ENCODE results near the gene MICAL2. TPM values are rescaled to one million over a fixed set of nuclear protein-coding genes. Genes with fewer than 3 reads are reported as not detected.

Gene MICAL2
- total and polyA plus RNA-seq, 2 of the 8 experiments (the other 6 are each of a cell fraction or from before 2014, with no cell fraction given): 1.3 to 4.1 TPM

- no peaks in the 10 kb centered on the region; a peak in 1 of 4 replicates for H3K79me2 ChIP-seq (ENCODE audit: control insufficient read depth in 1 of 2, insufficient read depth in 2 of 2, low read length in 2 of 2)
- CTCF ChIA-PET (ENCODE audit: partially characterized antibody): interaction anchor here (1.4 to 1.9 kb wide), 2 partner anchors 11 to 123 kb away, joined by 4 to 5 read pairs; no protein-coding TSS in a partner anchor
- H2BK12ac ChIP-seq (ENCODE audit: low read depth, low read length): no peak overlapping the region
- no peak overlapping the region for H3K9ac ChIP-seq (replicated peaks in 1 of 4; ENCODE audit: extremely low read depth in 1 of 4, low read depth in 3 of 4, low read length in 3 of 4)
- H3K23me2 ChIP-seq (ENCODE audit: low read depth, low read length): peaks cover 4% of the 10 kb centered on the region; the same call in 1 of the 2 replicates
- no peak overlapping the region for H2AFZ ChIP-seq (ENCODE audit: low read length)
- H4K91ac ChIP-seq (replicated peaks; ENCODE audit: insufficient read length, low read length): no peak overlapping the region
- H3K4me2 ChIP-seq (ENCODE audit: insufficient read depth in 1 of 2, low read depth in 2 of 2, low read length in 2 of 2): no peak overlapping the region
- H3K79me1 ChIP-seq (ENCODE audit: low read depth, low read length): no peaks in the 10 kb centered on the region; the same call in 1 of the 2 replicates
- H2AK5ac ChIP-seq (ENCODE audit: low read depth, low read length): no peak overlapping the region
- WGBS, 2 experiments (ENCODE audit: extremely low coverage in 1 of 2, insufficient coverage in 1 of 2, insufficient read length in 1 of 2, insufficient replicate concordance in 2 of 2, low coverage in 1 of 2, low lambda C conversion rate in 2 of 2, missing lambda C conversion rate in 1 of 2): 75% methylated on average over 8 of the region's 8 CpGs; no CpG with 5 or more reads in 1 of the 2 experiments
- DNase-seq (ENCODE audit: low read depth in 1 of 2, low spot score in 2 of 2): no peak
- H3K9me3 ChIP-seq (ENCODE audit: insufficient read depth in 2 of 2, low read depth in 1 of 2, low read length in 1 of 2): no peaks in the 10 kb centered on the region
- no peak overlapping the region for H4K8ac ChIP-seq (ENCODE audit: extremely low read depth, insufficient read depth, low read length)
- H3K14ac ChIP-seq (ENCODE audit: insufficient read length): no peak overlapping the region
- H3K56ac ChIP-seq (replicated peaks; ENCODE audit: insufficient read length, low read depth, low read length): no peak overlapping the region
- no peaks in the 10 kb centered on the region for H3K36me3 ChIP-seq (ENCODE audit: control insufficient read depth in 2 of 4, insufficient read depth in 4 of 4, low read length in 3 of 4)
- no peak overlapping the region for H3K18ac ChIP-seq (ENCODE audit: extremely low read depth, low read length)
- H4K20me1 ChIP-seq (replicated peaks in 1 of 2; ENCODE audit: control insufficient read depth in 1 of 2, insufficient read depth in 2 of 2, low read length in 2 of 2): peaks cover 0 to 4% of the 10 kb centered on the region in 2 experiments
- H3K4ac ChIP-seq (replicated peaks; ENCODE audit: insufficient read length, low read depth, low read length): no peak overlapping the region
- no peak overlapping the region for H2BK20ac ChIP-seq (ENCODE audit: low read length)
- H3K23ac ChIP-seq (ENCODE audit: insufficient read length): no peak overlapping the region
- no peaks in the 10 kb centered on the region; a peak in 1 of 7 replicates for H3K4me1 ChIP-seq (replicated peaks in 1 of 4; ENCODE audit: control insufficient read depth in 3 of 4, insufficient read depth in 4 of 4, low read length in 3 of 4)
- no peak overlapping the region for H2BK15ac ChIP-seq (ENCODE audit: low read length)
- no peak overlapping the region for H2BK5ac ChIP-seq (ENCODE audit: low read depth, low read length)
- H3K27ac ChIP-seq (ENCODE audit: low read depth, low read length): no peak overlapping the region
- no peak overlapping the region for H3K4me3 ChIP-seq (ENCODE audit: extremely low read depth in 1 of 4, insufficient read depth in 2 of 4, low read depth in 3 of 4, low read length in 4 of 4)
- no peak overlapping the region for H4K5ac ChIP-seq (ENCODE audit: insufficient read length, low read depth, low read length)
- POLR2A ChIA-PET (ENCODE audit: partially characterized antibody): no interaction called here
- no peaks in the 10 kb centered on the region for H3K27me3 ChIP-seq (replicated peaks in 1 of 4; ENCODE audit: control insufficient read depth in 3 of 4, extremely low read depth in 1 of 4, insufficient read depth in 3 of 4, low read length in 3 of 4)
- H2BK120ac ChIP-seq (replicated peaks; ENCODE audit: low read depth, low read length): no peak overlapping the region
- FAIRE-seq: no peak
- TF ChIP-seq TEAD4 (IDR thresholded peaks at IDR 0.05; ENCODE audit: low read depth, low read length) (no peak), CBX8 (IDR thresholded peaks at IDR 0.05; ENCODE audit: borderline replicate concordance, low read depth, low read length) (no peak), TCF12 (IDR thresholded peaks at IDR 0.05; ENCODE audit: low read depth, low read length) (no peak), EZH2 (IDR thresholded peaks at IDR 0.05; ENCODE audit: low read depth, low read length, severe bottlenecking) (no peak), CHD1 (IDR thresholded peaks at IDR 0.05; ENCODE audit: low read depth, low read length) (no peak), CEBPB (IDR thresholded peaks at IDR 0.05; ENCODE audit: low read depth, low read length) (no peak), TBP (IDR thresholded peaks at IDR 0.05; ENCODE audit: low read depth, low read length) (no peak), CHD2 (IDR thresholded peaks at IDR 0.05; ENCODE audit: low read length) (no peak)
- TF ChIP-seq, protein P1, sequence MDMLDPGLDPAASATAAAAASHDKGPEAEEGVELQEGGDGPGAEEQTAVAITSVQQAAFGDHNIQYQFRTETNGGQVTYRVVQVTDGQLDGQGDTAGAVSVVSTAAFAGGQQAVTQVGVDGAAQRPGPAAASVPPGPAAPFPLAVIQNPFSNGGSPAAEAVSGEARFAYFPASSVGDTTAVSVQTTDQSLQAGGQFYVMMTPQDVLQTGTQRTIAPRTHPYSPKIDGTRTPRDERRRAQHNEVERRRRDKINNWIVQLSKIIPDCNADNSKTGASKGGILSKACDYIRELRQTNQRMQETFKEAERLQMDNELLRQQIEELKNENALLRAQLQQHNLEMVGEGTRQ (IDR thresholded peaks at IDR 0.05; ENCODE audit: low read length): no peak
Measured at GRCh38 chr11:12165237-12165875, 55.0 kb downstream of the MICAL2 start.

Measured in H1 (cell line).